HG03045 (cell line): Measurements from ENCODE around the gene IL31RA.
"Not testable (repeated sequence)": the region's sequence is repeated elsewhere in the genome, so short reads cannot be mapped to it uniquely, and the experiment has no call there.

Experiments used
- ATAC-seq: cut with Tn5 transposase; IDR thresholded peaks from one replicate; pipeline ENCODE4 v1.9.1; 2021; ENCODE audit warnings: mild to moderate bottlenecking, moderate library complexity; ENCODE audit not compliant: unreplicated experiment

IL31RA gene

GRCh38 chr5:55923865-55924500 is 72.8 kb downstream of the IL31RA start:
- no peak for ATAC-seq

GRCh38 chr5:55924744-55925143 is 73.6 kb downstream of the IL31RA start:
- no peak for ATAC-seq

DNA sequence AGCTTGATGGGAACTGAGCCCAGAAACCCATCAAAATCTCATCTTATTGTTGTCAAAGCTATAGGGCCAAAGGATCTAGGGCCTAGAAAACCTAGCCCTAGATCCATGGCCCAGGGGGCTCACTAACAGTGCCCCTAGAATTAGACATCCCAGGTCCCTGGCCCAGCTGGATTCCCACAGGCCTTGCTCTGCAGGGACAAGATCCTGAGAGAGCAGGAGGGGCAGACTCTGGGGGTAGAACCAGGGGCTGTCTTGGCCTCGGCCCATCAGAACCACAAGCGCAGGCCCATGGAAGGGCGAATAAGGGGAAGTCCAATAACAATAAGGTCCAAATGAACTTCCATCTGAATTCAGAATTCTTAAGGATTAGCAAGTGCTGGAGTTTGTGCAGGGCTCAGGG is 74.0 kb downstream of the IL31RA start:
- no peak for ATAC-seq

DNA sequence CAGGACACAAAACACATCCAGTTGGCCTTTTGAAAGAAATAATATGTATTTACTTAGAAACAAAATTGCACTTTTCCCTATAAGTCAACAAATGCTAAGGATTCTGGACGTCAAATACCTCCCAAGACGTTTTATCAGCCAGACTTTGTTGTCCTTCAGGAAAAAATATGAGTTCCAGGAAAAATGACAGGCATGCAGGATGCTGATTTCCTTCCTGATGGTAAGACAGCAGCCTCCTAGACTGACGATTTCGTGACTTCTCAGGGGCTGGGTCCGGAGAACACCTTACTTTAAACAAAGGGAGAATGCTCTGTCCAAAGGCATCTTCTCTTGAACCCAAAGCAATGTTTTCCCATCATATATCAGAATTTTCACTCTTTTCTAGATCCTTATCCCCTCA is 74.6 kb downstream of the IL31RA start:
- no peak for ATAC-seq

GRCh38 chr5:55926476-55926875 is 75.3 kb downstream of the IL31RA start:
- ATAC-seq, result no peak

- ATAC-seq, result no peak
These were observed 76.9 kb downstream of the IL31RA start for GRCh38 chr5:55927861-55928655.

- ATAC-seq, result no peak
These were observed 78.1 kb downstream of the IL31RA start for GRCh38 chr5:55929020-55929799.

GRCh38 chr5:55932700-55933099 is 81.5 kb downstream of the IL31RA start:
- no peak for ATAC-seq

DNA sequence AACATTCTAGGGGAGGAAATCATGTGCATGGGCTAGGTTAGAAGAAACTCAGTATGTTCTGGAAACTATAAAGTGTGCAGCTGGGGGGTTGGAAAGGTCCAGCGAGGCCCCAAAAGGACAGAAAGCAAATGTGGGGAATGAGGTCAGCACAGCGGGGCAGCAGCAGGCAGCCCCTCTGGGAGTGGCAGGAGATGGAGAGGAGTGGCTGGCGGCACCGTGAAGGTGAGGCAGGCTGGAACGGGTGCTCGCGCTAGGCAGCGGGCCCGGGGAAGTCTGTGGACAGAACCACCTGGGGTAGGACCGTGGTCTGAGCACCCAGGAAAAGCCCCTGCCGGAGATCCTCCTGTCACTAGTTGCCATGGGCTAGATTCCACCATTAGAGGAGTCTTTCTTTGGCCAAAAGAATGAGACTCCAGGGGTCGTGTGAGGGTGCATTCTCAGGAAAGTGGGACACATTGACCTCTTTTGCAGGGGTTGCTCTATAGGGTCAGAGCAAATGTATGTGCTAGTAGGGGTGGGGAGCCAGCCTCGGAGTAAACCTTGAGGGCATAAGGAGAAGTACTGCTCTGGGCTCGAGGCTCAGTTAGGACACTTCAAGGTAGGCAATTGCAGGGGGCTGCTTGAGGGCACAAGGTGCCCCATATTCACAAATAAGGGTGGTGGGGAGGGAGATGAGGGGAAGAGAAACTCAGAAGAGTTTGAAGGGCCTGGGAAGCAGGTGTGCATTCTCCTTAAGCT is 82.4 kb downstream of the IL31RA start:
- no peak for ATAC-seq

DNA sequence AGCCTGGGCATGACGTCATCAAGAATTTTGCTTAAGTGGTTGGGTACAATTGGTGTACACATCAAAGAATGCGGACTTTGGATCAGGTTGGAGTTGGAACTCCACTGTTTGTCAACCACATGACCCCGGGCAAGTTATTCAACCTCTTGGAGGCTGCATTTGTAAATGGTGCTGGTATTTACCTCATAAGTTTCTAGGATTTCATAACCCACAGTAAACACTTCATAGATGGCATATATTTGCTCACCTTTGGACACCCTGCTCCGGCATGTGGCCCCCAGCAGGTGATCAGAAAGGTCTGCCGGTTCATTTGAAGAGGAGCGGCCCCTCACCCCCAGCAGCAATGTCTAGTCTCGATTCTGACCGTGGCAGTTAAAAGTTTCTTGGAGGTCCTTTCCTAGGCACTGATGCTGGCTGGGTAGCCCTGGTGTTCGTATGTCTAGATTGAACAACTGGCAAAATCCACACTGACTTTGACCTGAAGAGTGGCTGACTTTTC is 83.0 kb downstream of the IL31RA start:
- ATAC-seq, result no peak

GRCh38 chr5:55934720-55935119 is 83.6 kb downstream of the IL31RA start:
- no peak for ATAC-seq

- ATAC-seq, result no peak
These were observed 84.2 kb downstream of the IL31RA start for GRCh38 chr5:55935371-55935770.

DNA sequence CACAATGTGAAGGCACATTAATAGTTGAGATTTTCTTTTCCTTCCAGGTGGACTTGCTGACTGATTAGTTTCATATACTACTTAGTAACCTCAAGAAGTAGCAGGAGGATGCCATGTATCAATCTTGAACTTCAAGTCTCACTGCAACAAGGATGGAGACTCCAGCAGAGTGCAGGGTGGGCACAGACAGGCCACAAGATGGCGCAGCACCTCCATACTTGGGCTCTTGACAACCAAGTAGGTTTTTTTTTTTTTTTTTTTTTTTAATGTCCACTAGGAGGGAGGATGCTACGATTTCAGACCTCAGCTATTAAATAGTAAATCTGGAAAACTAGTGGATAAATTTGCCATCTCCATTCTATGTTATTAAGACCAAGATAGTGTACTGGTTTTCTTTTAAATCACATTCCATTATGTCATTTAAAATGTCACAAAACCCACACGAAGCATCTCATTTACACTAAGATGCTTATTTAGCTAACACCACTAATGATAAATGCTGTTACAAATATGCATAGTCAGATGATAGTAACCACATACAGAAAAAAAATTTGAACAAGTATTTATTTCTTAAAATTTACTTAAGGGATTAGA is 85.0 kb downstream of the IL31RA start:
- no peak for ATAC-seq

DNA sequence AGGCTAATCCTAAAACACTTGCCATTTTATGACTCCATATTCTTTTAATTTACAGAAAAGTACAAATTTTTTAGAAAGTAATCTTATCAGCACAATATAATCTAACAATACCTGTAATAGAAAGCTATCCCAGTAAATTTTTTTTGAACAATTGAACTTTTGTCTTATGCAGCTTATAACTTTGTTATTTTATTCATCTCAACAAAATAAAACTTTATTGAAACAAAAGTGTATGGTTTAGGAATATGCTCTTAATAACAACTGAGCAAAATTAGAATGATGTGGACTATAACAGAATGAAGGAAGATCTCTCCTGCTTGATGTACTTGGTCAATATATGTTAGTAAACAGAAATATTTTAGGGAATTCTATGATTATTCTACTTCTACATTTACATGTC is 86.4 kb downstream of the IL31RA start:
- not testable (repeated sequence) for ATAC-seq

DNA sequence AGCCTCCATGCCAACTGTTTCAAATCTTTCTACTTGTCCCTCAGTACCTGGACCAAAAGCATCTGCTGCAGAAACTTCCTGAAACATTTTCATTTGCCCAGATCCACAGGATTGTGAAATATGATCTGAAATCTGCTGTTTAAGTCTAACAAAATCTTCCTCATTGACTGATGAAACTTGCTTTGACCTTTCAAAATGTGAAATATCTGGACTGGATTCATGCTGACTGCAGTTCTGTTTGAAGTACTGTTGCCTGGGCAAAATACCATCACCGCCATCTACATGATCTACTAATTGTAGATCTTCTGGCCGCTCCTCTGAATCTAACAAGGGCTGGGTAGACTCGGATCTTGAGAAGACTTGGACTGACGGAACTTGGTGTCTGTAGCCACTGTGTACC is 90.0 kb downstream of the IL31RA start:
- not testable (repeated sequence) for ATAC-seq

DNA sequence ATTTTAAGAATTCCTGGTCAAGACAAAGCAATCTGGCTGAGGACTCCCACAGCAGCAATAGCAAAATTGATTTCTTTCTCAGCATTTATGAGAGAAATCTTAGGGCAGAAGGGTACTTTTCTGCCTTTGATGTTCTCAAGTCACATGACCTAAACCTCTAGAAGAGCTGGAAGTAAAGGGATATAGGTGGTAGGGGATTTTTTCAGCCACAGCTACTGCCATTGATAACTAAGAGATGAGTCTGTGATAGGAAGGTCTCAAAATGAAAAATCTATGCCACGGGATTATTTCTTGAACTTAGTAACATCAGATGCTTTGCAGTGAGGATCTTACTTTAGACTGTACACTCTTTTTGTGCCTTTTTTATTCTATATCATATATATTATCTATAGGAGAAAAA is 108.1 kb downstream of the IL31RA start:
- ATAC-seq, result no peak

DNA sequence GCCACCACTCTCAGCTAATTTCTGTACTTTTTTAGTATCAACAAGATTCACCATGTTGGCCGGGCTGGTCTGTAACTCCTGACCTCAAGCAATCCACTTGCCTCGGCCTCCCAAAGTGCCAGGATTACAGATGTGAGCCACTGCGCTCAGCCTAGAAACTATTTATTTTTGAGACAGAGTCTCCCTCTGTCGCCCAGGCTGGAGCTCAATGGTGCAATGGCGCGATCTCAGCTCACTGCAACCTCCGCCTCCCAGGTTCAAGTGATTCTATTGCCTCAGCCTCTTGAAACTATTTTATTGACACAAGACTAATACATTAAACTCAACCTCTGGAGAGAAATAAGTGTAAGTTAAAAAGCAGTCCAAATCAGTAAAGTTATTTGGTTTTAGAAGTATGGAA is 109.6 kb downstream of the IL31RA start:
- ATAC-seq, result no peak

DNA sequence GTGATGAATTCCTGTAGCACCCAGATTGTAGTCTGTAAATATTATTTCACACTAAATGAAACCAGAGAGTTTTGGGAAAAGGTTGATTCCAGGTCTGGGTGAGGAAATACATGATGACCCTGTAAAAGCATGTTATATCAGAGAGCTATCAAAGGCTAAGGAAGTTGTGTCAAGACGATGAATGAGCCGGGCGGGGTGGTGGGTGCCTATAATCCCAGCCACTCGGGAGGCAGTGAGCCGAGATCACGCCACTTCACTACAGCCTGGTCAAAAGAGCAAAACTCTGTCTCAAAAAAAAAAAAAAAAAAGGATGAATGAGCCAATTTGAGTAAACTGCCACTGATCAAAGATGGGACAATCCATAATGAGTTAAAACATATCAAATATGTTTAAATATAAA is 114.4 kb downstream of the IL31RA start:
- no peak for ATAC-seq

DNA sequence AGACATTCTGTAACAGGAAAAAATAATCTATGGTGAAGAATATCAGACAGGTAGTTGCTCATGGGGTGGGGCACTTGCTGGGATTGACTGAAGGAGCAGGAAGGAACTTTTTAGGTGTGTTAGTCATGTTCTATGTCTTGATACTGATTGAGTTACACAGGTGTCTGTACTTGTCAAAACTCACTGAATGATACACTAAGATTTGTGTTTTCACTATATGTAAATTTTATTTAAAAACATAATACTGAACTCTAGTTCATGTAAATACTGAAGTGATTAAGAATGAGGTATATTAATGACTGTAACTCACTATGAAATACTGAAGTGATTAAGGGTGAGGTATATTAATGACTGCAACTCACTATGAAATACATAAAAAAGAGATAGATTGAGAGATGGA is 115.1 kb downstream of the IL31RA start:
- ATAC-seq, result no peak

- ATAC-seq, result no peak
These were observed 118.8 kb downstream of the IL31RA start for GRCh38 chr5:55969956-55970355.
